GM18868 (cell line): ENCODE data around the gene TEX48.

Source experiments
- ATAC-seq: cut with Tn5 transposase; IDR thresholded peaks from one replicate; pipeline ENCODE4 v1.9.1; 2021; ENCODE audit warnings: mild to moderate bottlenecking, moderate library complexity; ENCODE audit not compliant: unreplicated experiment

The TEX48 gene

DNA sequence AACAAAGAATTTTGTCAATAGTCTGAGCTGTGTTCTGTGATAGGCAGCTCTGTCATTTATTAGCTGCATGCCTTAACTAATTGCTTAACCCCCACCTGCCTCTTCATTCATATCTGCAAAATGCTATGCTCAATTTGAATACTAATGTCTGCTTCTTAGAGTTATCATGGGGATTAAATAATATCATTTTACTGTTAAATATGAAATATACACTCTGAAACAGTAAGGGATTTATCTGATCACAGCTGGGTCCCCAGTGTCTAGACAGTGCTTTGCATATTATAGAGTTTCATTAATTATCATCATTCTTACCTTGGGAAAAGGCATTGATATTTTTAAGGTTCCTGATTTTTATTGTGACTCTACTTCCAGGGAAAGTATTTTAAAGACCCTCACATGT lies 12.0 kb downstream of the TEX48 start:
- no peak for ATAC-seq

DNA sequence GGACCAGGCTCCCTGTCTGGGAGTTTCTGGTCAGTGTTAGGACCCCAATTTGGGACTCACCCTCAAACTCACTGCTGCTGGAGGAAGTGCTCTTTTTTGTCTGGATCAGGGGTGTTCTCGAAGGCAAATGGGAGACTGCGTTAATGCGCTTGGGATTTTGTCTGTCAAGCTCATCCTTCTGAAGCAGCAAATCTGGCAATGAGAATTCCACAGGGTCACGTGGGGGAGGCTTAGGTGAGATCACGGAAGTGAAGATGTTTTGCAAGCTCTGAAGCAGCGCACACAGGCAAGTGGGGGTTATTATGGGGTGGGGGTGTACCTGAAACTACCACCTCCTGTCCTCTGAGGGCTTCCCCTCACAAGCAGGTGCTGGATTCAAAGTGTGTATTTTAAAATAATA lies 13.8 kb downstream of the TEX48 start:
- no peak for ATAC-seq

DNA sequence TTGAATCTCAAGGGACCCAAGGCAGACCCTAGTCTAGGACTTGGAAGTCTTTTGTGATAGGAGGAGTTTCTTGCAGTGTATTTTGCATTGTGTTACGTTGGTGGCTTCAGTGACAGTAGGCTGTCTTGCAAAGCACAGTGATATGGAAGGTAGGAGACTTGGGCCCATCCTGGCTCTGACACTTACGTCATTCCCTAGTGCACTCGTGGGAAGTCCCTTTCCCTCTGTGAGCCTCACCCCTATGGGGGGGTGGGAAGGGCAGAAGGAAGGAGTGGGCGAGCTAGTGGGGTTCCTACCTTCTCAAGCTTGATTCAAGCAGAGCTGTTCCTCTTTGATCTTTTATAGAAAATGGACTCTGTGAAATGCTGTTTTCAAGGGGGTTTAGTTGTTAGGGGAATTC lies 15.1 kb downstream of the TEX48 start:
- no peak for ATAC-seq

DNA sequence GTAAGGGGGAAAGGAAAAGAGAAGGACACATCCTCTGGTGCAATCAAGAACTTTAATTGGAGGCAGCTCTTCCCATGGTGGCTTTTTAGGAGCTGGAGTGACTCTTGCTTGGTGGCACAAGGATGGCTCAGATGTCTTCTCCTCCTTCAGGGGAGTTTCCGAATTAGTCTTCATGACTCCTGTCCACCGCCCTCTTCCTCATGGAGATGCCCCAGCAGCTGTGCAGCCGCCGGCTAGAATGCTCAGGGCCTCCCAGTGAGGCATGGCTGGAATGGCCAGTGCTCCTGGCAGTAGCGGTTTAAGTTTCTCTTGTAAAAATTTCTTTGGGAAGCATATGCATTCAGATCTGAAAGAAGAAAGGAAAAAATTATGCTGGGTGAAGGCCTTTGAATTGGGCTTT lies 15.6 kb downstream of the TEX48 start:
- ATAC-seq = no peak

DNA sequence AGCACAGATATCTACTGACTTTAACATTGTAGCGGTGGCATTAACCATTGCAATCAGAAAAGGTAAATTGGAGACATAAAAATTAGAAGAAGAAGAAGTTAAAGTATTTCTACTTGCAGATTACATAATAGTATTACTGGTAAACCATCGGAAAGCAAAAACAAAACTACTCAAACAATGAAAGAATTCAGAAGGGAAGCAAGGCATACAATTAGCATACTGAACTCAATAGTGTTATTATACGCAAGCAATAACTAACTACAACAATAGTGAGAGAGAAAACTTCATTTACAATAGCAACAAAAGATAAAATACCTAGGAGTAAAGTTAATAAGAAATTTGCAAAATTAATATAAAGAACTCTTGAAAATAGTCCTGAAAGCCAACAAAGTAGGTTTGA lies 17.8 kb downstream of the TEX48 start:
- no peak for ATAC-seq

DNA sequence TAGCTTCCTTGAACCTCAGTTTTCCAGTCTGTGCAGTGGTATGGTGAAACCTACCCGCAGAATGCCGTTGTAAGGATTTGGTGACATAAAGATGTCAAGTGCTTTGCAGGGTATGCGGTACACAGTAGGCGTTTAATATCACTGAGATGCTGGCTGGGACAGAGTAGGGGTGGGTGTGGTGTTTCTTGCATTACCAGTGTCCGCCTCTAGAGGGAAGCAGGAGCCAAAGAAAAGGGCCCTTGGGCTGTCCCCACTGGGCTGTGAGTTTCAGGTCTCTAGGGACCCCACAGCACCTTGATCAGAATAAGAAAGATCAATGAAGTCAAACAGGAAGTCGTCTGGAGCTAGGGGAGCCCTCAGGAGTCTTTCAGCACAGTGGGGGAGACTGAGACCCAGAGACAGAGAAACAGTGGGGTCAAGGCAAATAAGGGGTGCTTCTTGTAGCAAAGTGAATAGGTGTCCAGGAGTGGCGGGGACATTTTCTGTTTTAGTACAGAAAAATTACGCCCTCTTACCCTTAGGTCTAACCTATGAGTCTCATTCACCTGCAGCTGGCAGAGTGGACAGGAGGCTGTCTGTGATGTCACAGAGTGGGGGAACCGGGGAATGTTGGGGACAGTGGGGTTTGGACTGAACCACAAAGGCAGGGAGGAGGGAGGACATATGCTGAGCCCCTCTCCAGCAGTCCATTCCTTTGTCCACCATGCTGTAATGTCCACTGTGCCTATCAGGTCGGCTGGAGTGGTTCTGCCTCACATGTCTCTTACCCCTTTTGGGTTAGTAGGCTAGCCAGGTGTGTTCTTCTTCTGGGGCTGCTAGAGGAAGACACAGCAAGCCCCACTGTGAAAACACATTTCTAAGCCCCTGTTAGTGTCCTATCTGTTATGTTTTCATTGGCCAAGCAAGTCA lies 19.7 kb downstream of the TEX48 start:
- ATAC-seq = peak; percentile 83

DNA sequence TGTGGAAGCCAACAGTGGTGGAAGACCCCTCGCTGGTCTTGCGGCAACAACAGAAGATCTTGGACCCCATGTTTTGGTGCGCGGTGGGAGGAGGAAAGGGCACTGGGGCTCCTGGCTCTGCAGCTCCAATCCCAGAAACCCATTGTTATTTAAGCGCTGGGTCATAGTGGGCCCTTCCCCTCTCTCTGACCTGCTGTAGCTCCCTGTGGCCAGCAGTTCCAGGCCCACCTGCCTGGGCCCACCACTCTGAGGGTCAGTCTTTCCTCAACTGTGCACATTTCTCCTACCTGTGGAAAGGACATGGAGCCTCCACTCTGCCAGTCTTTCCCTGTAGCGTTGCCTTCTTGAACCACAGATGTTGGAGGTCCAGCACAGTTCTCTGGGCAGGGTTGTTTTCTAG lies 24.3 kb downstream of the TEX48 start, which contains the start of gene TEX53:
TEX53 (minus strand) TSS at position 101 of the 400 bp plus-strand sequence; CDS start at position 70, 31 bp downstream.
- no peak for ATAC-seq

DNA sequence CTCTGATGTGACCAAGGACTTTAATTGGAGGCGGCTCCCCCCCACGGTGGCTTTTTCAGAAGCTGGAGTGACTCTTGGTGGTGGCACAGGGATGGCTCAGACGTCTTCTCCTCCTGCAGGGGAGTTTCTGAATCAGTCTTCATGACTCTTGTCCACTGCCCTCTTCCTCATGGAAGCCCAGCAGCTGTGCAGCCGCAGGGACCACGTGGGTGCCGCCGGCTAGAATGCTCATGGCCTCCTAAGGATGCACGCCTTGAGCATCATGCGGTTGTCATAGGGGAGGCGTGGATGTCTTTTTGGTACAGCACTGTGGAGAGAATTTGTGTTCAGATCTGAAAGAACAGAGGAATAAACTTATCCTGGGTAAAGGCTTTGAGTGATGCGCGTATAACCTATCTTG lies 25.7 kb downstream of the TEX48 start:
- ATAC-seq = no peak

DNA sequence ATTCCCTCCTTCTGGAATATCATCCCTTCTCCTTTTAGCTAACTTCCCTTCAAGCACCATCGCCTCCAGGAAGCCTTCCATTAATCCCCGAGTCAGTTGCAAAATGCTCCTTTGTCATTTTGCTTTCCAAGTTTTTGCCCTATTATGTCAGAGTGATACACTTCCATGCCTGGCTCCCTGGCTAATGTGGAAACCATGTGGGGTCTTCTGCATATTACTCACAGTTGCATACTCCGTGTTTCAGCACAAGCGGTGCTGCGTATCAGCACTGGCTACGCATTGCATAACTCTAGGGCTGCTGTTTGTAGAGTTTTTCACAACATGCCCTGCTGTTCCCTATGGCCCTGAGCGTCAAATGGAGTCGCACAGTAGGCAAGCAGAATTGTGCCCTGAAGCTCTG lies 26.3 kb downstream of the TEX48 start:
- no peak for ATAC-seq

DNA sequence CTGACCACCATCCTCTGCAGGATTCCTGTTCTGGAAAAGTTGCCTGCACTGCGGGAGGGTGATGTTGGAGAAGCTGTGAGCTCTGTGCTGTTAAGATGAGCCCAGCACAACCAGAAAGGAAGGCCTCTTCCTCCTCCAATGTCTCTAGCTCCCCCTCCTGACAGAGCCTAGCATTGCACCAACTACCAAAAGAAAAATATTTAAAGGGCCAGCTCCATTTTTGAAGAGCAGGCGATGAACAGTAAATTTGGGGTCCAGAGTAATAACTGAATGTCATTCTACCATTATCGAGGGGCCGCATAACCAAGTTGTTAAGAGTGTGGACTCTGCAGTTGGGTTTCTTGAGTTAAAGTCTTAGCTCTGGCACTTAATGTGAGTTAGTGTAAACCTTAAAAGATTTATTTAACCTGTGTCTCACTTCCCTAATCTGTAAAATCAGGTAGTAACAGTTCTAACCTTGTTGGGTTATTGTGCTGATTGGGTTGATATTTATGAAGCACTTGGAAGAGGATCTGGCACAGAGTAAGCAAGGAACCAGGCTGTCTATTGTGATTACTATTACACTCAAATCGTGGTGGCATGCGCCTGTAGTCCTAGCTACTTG lies 28.3 kb downstream of the TEX48 start:
- peak; percentile 82 for ATAC-seq

DNA sequence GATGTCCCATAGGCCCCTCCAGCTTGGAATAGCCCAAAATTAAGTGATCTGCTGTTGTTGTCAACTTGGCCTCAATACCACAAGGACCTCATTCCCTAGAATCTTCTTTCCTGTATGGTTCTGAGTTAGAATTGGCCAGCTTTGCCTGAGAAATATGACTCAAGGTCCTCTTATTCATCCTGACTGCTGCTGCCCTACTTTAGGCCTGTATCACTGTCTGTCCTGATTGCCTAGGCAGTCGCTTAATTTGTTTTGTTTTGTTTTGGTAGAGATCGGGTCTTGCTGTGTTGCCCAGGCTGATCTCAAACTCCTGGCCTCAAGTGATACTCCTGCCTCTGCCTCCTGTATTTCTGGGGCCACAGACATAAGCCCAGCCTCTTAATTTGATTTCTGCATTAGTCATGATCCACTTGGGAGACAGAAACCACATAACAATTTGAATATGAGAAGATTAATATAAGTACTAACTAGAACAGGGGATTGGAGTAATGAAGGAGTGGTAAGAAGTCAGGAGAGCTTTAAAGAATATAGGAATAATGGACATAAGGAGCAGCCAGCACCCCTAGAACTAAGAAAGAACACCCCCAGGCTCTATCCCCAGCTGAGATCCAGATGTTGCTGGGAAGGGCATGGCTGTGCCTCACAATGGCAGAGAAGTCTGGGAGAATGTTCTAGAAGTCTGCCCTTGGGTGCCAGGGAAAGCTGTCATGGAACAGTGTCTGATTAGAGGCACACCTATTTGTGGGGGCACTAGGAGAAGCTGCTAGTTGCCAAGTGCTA lies 29.0 kb downstream of the TEX48 start:
- peak; percentile 26 for ATAC-seq

DNA sequence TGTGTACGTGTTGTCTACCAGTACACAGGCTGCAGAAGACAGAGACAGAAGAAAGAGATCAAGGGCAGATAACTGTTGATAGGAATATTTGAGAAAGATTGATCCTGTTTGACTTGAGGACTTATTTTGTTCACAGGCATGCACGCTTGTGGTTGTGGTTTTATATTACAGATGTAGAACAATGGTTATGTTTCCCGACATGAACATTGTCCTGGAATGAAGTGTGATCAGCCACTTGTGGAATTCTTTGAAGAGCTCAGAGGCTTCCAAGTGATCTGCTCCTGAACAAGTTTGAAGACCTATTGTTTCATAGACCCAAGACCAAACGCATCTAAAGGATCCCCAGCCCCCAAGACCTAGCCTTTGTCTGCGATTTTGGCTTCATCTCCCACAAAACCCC lies 38.1 kb downstream of the TEX48 start:
- no peak for ATAC-seq

DNA sequence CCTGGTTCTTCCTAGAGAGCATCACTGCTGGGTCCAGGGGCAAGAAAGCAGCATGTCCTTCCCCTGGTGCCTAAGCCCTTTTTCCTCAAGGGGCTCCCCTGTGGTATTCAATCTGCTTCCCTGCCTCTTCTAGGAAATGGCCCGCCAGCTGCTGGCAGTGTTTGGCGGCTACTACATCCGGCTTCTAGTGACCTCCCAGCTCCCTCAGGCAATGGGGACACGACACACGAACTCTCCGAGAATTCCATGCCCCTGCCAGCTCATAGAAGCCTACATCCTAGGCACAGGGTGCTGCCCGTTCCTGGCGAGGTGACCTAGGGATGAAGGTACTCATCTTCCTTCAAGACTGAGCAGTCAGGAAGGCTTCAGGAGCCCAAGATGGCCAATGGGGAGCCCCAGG lies 39.0 kb downstream of the TEX48 start:
- ATAC-seq = no peak

DNA sequence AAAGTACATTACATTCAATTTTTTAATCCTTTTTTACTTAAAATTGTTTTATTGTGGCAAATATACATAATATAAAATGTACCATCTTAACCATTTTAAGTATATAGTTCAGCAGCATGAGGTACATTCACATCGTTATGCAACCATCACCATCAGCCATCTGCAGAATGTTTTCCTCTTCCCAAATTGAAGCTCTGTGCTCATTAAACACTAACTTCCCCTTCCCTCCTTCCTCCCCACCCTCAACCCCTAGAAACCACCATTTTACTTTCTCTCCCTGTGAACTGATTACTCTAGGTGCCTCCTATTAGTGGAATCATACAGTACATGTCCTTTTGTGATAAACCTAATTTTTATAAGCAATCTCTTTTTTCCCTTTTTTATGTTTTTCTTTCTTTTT lies 40.0 kb downstream of the TEX48 start:
- ATAC-seq = no peak

DNA sequence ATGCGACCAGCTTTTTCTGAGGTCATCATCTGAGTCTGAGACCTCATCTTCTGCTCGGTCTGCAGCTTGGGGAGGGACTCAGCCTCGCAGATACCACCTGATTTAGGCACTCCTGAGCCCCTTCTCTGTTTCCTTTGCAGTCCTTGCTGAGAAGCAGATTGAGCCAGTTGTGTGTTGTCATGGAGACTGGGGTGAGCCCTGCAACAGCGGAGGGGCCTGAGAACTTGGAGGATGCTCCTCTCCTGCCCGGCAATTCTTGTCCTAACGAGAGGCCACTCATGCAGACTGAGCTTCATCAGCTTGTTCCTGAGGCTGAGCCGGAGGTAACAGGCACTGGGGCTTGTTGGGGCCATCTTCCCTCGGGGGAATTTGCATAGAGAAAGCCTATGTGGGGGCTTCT lies 43.6 kb downstream of the TEX48 start:
- no peak for ATAC-seq

DNA sequence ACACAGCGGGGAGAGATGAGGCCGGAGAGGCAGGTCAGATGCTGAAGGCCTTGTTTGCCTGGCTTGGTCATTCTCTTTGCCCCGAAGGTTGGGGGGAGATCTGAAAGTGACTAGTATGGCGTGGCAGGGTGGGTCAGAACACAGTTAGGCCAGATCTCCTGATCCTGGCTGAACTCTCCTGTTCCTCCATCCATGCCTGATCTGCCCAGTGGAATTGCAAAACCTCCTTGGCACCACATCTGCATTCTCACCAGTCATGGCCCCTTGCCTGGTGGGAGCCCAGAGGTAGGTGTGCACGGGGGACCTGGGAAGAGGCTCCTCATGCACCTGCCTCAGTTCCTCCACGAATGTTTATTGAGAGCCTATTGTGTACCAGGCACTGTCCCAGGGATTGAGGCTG lies 47.6 kb downstream of the TEX48 start:
- ATAC-seq = no peak

DNA sequence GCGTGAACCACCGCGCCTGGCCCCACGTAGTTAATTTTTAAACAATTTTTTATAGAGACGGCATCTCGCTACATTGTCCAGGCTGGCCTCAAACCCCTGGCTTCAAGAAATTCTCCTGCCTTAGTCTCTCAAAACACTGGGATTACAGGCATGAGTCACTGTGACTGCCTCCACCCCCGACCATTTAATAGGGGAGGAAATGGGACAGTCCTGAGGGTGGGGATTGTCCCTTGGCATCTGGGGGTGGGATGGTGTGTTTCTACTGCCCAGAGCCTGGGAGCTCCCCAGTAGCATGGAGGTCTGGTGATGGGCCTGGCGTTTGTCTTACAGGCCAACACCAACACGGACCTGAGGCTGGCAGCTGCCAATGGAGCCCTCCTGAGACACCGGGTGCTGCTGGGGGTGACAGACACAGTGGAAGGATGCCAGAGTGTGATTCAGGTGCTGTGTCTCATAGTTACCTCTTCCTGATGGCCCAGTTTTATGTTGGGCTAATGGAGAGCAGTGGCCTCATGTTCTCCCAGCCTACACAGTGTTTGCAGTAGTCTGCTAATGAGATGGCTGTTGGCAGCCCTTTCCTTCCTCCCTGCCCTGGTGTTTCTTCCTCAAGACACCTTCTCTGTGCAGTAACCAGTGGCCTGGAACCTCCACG lies 48.4 kb downstream of the TEX48 start:
- ATAC-seq = no peak

DNA sequence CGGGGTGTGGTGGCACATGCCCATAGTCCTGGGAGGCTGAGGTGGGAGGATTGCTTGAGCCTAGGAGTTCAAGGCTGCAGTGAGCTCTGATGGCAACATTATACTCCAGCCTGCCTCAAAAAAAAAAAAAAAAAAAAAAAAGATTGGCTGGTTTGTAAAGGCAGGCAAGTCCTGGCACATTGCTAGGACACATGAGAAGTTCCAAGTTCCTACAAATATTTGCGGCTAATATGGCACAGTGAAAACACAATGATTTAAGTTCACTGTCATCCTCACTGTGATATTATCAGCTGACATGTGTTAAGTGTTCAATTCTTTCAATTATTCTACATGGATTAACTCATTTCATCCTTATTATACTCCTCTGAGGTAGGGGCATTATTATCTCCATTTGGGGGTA lies 50.8 kb downstream of the TEX48 start:
- no peak for ATAC-seq

DNA sequence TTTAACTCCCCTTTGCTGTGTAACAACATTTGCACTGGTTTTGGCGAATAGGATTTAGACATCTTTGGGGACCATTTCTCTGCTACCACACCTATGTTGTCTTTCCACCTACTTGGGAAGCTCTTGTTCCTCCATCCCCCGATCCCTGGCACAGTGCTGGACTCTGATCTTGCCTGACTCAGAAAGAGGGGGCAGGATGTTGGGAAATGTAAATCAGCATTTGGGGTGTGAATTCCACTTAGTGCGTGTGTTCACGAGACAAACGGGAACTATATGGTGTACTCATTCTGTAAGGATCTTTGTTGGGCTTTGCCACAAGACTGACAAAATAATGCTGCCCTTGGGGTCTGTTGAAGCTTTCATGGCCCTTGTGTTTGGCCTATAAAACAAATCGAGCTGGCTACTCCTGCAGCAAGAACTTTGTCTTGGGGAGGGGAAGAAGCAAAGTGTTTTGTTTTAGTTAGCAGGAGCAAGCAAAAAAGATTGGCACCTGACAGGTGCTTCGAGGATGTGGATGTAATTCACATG lies 52.4 kb downstream of the TEX48 start:
- no peak for ATAC-seq

DNA sequence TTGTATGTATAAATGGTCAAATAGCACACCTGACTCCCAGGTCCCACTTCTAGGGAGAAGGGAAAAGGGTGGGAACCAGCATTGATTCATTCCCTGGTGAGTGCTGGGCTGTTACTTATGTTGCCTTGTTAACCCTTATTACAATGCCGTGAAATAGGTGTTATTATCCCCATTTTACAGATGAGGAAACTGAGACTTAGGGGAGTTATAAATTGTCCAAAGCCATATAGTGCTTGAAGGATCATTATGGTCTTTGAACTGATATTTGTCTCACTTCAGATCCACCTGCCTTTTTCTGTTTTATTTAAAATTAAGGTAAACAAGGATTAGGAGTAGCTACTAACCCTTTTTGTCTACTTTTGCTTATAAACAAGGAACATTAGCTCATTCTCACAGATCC lies 54.4 kb downstream of the TEX48 start:
- ATAC-seq = no peak
